LNCaP clone FGC (cell line): Measurements from ENCODE around the gene NSUN4.

Source experiments
- DNase-seq: peaks from one replicate; pipeline ENCODE4 v3.0.0-alpha.2; 2011; ENCODE audit warnings: low read depth
- H3K4me3 ChIP-seq: 2 replicates; pipeline ENCODE4 v1.5.1; 2011; ENCODE audit warnings: mild to moderate bottlenecking, low read depth, low read length, control low read depth
- CTCF ChIP-seq: IDR thresholded peaks from 2 replicates; pipeline ENCODE4 v1.5.1; 2012; ENCODE audit warnings: mild to moderate bottlenecking; ENCODE audit not compliant: control insufficient read depth, insufficient read depth; ENCODE audit errors: extremely low read depth

Gene NSUN4

GRCh38 chr1:46405197-46405555 is 64.6 kb downstream of the NSUN4 start:
- TF ChIP-seq CTCF, result no peak
- DNase-seq, result no peak
- no peak overlapping the region for H3K4me3 ChIP-seq

- DNase-seq, result no peak
- TF ChIP-seq CTCF, result no peak
- H3K4me3 ChIP-seq, result no peak overlapping the region
Observed at GRCh38 chr1:46405724-46406123, 65.1 kb downstream of the NSUN4 start.

GRCh38 chr1:46406881-46407608 is 66.4 kb downstream of the NSUN4 start:
- TF ChIP-seq CTCF, result no peak
- DNase-seq, result no peak
- no peak overlapping the region for H3K4me3 ChIP-seq

GRCh38 chr1:46407636-46408035 is 67.0 kb downstream of the NSUN4 start:
- no peak for DNase-seq
- no peak for TF ChIP-seq CTCF

GRCh38 chr1:46408356-46409062 is 67.9 kb downstream of the NSUN4 start:
- no peak for DNase-seq
- no peak for TF ChIP-seq CTCF
- no peak overlapping the region for H3K4me3 ChIP-seq

More at GRCh38 chr1:46407636-46408035, 67.0 kb downstream of the NSUN4 start:
- no peak overlapping the region for H3K4me3 ChIP-seq

- no peak for TF ChIP-seq CTCF
- no peak overlapping the region for H3K4me3 ChIP-seq
- DNase-seq, result no peak
Observed at GRCh38 chr1:46409063-46409372, 68.4 kb downstream of the NSUN4 start.
